ENCODE measurements around the gene SRRT.

DNA sequence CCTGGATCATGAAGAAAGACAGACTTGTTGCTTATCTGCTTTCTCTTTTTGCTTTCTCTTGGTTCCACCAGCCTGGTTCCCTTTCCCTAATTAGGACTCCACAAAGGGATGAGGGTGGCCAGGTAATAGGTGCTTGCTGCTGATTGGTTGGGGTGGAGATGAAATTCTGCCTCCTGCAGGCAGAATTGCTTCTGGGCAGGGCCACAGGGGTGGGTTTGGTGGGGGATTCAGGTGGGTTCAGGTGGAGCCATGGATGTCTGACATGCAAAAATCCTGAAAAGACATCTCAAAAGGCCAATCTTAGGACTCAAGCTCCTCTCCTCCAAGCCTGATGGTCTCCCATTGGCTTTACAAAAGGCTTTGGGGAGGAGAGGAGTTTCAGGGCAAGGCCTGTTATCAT lies 46.1 kb downstream of the SRRT start:
- no peak for TF ChIP-seq POLR2AphosphoS5 (IDR thresholded peaks at IDR 0.05)
- TF ChIP-seq, protein P1, sequence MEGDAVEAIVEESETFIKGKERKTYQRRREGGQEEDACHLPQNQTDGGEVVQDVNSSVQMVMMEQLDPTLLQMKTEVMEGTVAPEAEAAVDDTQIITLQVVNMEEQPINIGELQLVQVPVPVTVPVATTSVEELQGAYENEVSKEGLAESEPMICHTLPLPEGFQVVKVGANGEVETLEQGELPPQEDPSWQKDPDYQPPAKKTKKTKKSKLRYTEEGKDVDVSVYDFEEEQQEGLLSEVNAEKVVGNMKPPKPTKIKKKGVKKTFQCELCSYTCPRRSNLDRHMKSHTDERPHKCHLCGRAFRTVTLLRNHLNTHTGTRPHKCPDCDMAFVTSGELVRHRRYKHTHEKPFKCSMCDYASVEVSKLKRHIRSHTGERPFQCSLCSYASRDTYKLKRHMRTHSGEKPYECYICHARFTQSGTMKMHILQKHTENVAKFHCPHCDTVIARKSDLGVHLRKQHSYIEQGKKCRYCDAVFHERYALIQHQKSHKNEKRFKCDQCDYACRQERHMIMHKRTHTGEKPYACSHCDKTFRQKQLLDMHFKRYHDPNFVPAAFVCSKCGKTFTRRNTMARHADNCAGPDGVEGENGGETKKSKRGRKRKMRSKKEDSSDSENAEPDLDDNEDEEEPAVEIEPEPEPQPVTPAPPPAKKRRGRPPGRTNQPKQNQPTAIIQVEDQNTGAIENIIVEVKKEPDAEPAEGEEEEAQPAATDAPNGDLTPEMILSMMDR (IDR thresholded peaks at IDR 0.05) = no peak
- TF ChIP-seq POLR2A (IDR thresholded peaks at IDR 0.05) = no peak

Data from prostate gland (tissue), 2 donors.